HL-60 (cell line): ENCODE measurements around the gene OR2A25.

Source experiments
- DNase-seq, 2 experiments: peaks; one replicate each; pipeline ENCODE4 v3.0.0-alpha.2; 2010 to 2020; ENCODE audit warnings: low read depth in 1 of 2, low spot score in 1 of 2
- H3K27ac ChIP-seq: fragments of 250-450 bp; sonication (Bioruptor Pico); replicated peaks from 2 replicates; pipeline ENCODE4 v1.5.1; 2020; ENCODE audit warnings: mild to moderate bottlenecking, moderate library complexity
- H3K27me3 ChIP-seq: fragments of 250-450 bp; sonication (Bioruptor Pico); 2 replicates; pipeline ENCODE4 v1.5.1; 2021; ENCODE audit warnings: mild to moderate bottlenecking, moderate library complexity; ENCODE audit not compliant: insufficient read depth, poor library complexity, severe bottlenecking
- H3K4me3 ChIP-seq: replicated peaks from 2 replicates; pipeline ENCODE4 v1.5.1; 2011; ENCODE audit warnings: mild to moderate bottlenecking, control low read depth, low read length; ENCODE audit not compliant: insufficient read depth
- GABPA ChIP-seq: IDR thresholded peaks from 2 replicates; pipeline ENCODE4 v1.6.1; 2012; ENCODE audit warnings: low read depth
- POLR2AphosphoS5 ChIP-seq: IDR thresholded peaks from 2 replicates; pipeline ENCODE4 v1.6.1; 2012; ENCODE audit warnings: low read depth
- SPI1 ChIP-seq: IDR thresholded peaks from 2 replicates; pipeline ENCODE4 v1.6.1; 2012; ENCODE audit warnings: low read depth, mild to moderate bottlenecking, borderline replicate concordance
- TF ChIP-seq, protein P1 (sequence below): IDR thresholded peaks from 2 replicates; pipeline ENCODE4 v1.6.1; 2012; ENCODE audit warnings: low read depth; ENCODE audit not compliant: insufficient replicate concordance
- TF ChIP-seq, protein P2 (sequence below): IDR thresholded peaks from one replicate; pipeline ENCODE4 v1.5.1; 2011; ENCODE audit warnings: low read length, control low read depth, inconsistent platforms; ENCODE audit not compliant: insufficient read depth

Gene OR2A25

DNA sequence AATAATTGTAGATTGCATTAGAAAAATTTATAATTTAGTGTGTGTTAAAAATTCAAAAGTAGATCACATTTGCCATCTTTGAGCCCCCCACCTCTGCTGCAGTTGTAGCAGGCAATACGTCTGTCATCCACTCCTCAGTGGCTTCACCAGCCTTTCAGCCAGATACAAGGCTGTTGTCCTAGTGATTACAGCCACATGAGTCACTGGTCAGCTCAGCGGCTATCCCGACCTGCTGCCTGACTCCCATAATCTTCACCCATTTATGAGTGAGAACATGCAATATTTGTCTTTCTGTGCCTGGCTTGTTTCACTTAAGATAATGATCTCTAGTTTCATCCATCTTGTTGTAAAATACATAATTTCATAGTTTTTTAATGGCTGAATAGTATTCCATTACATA, 11.7 kb upstream of the OR2A25 start:
- H3K4me3 ChIP-seq = no peak overlapping the region
- DNase-seq = no peak
- H3K27ac ChIP-seq = no peak overlapping the region
- TF ChIP-seq, protein P1, sequence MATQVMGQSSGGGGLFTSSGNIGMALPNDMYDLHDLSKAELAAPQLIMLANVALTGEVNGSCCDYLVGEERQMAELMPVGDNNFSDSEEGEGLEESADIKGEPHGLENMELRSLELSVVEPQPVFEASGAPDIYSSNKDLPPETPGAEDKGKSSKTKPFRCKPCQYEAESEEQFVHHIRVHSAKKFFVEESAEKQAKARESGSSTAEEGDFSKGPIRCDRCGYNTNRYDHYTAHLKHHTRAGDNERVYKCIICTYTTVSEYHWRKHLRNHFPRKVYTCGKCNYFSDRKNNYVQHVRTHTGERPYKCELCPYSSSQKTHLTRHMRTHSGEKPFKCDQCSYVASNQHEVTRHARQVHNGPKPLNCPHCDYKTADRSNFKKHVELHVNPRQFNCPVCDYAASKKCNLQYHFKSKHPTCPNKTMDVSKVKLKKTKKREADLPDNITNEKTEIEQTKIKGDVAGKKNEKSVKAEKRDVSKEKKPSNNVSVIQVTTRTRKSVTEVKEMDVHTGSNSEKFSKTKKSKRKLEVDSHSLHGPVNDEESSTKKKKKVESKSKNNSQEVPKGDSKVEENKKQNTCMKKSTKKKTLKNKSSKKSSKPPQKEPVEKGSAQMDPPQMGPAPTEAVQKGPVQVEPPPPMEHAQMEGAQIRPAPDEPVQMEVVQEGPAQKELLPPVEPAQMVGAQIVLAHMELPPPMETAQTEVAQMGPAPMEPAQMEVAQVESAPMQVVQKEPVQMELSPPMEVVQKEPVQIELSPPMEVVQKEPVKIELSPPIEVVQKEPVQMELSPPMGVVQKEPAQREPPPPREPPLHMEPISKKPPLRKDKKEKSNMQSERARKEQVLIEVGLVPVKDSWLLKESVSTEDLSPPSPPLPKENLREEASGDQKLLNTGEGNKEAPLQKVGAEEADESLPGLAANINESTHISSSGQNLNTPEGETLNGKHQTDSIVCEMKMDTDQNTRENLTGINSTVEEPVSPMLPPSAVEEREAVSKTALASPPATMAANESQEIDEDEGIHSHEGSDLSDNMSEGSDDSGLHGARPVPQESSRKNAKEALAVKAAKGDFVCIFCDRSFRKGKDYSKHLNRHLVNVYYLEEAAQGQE = no peak
- TF ChIP-seq POLR2AphosphoS5 = no peak
- TF ChIP-seq, protein P2, sequence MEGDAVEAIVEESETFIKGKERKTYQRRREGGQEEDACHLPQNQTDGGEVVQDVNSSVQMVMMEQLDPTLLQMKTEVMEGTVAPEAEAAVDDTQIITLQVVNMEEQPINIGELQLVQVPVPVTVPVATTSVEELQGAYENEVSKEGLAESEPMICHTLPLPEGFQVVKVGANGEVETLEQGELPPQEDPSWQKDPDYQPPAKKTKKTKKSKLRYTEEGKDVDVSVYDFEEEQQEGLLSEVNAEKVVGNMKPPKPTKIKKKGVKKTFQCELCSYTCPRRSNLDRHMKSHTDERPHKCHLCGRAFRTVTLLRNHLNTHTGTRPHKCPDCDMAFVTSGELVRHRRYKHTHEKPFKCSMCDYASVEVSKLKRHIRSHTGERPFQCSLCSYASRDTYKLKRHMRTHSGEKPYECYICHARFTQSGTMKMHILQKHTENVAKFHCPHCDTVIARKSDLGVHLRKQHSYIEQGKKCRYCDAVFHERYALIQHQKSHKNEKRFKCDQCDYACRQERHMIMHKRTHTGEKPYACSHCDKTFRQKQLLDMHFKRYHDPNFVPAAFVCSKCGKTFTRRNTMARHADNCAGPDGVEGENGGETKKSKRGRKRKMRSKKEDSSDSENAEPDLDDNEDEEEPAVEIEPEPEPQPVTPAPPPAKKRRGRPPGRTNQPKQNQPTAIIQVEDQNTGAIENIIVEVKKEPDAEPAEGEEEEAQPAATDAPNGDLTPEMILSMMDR = no peak
- no peak for TF ChIP-seq SPI1
- TF ChIP-seq GABPA = no peak
- H3K27me3 ChIP-seq = no peaks in the 10 kb centered on the region

DNA sequence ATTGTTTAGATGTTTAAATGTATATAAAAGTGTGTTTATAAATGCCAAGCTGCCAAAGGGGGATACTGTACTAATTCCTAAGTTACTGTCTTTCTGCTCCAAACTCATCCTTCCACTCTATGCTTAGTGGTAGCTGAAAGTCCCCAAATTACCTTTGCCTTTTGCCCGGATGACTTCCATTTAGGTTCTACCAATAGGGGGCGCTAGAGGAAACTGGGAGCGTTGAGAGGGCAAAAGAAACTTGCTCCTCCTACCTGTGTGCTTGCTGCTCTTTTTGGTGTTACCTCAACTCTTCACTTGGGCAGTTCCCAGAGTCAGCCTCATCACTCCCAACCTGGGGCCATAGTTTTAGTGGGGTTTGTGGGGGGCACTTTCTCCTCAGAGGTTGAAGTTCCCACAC, 5.9 kb upstream of the OR2A25 start:
- H3K4me3 ChIP-seq = no peak overlapping the region
- TF ChIP-seq SPI1 = no peak
- TF ChIP-seq, protein P1 = no peak
- DNase-seq = no peak
- H3K27me3 ChIP-seq = no peaks in the 10 kb centered on the region
- H3K27ac ChIP-seq = no peak overlapping the region

DNA sequence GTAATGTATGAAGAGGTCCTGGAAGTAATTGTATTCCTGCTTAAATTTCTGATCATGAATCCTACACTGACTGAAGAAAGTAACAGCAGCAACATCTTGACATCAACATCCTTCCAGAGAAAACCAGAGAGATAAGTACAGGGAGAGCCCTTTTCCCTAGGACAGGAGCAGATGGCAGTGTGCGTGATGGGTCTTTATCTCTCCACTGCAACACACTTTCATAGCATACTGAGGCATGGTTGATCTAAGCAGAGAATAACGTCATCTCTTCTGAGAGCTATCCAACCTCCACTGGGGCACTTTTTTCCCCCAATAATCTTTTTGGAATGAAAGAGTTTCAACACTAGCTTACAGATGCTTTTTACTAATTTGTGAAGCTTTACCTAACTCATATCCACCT, 342 bp downstream of the OR2A25 start:
- Histone ChIP-seq H3K4me3 (no peak overlapping the region), H3K27ac (no peak overlapping the region), H3K27me3 (no peaks in the 10 kb centered on the region)
- no peak for DNase-seq
- TF ChIP-seq, protein P1 = no peak
- TF ChIP-seq, protein P2 = no peak
- no peak for TF ChIP-seq GABPA
- TF ChIP-seq POLR2AphosphoS5 = no peak
- TF ChIP-seq SPI1 = no peak

DNA sequence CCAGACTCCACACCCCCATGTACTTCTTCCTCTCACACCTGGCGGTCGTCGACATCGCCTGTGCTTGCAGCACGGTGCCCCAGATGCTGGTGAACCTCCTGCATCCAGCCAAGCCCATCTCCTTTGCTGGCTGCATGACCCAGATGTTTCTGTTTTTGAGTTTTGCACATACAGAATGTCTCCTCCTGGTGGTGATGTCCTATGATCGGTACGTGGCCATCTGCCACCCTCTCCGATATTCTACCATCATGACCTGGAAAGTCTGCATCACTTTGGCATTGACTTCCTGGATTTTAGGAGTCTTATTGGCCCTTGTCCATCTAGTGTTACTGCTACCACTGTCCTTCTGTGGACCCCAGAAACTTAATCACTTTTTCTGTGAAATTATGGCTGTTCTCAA, 4.8 kb downstream of the OR2A25 start:
- Histone ChIP-seq H3K4me3 (no peak overlapping the region), H3K27me3 (no peaks in the 10 kb centered on the region), H3K27ac (no peak overlapping the region)
- no peak for TF ChIP-seq SPI1
- no peak for TF ChIP-seq POLR2AphosphoS5
- TF ChIP-seq GABPA = no peak
- no peak for DNase-seq
